WI38 (cell line): ENCODE results near the gene TNS4.

Source experiments
- H3K4me3 ChIP-seq: 2 replicates; pipeline ENCODE4 v1.5.1; 2011; ENCODE audit warnings: low read depth, mild to moderate bottlenecking, control low read depth, low read length
- CTCF ChIP-seq: IDR thresholded peaks from 2 replicates; pipeline ENCODE4 v1.5.1; 2012; ENCODE audit warnings: low read depth, mild to moderate bottlenecking, control low read depth, low read length

TNS4 gene

GRCh38 chr17:40460968-40461731 is 40.3 kb downstream of the TNS4 start:
- no peak for TF ChIP-seq CTCF
- H3K4me3 ChIP-seq = no peak overlapping the region

- no peak for TF ChIP-seq CTCF
- no peak overlapping the region for H3K4me3 ChIP-seq
These were observed 40.8 kb downstream of the TNS4 start for GRCh38 chr17:40460604-40460967.

- no peak for TF ChIP-seq CTCF
- no peak overlapping the region for H3K4me3 ChIP-seq
These were observed 41.5 kb downstream of the TNS4 start for GRCh38 chr17:40459636-40460603.

- no peak overlapping the region for H3K4me3 ChIP-seq
- no peak for TF ChIP-seq CTCF
These were observed 42.5 kb downstream of the TNS4 start for GRCh38 chr17:40458851-40459482.

GRCh38 chr17:40457964-40458791 is 43.2 kb downstream of the TNS4 start:
- no peak for TF ChIP-seq CTCF
- no peak overlapping the region for H3K4me3 ChIP-seq

GRCh38 chr17:40457369-40457768 is 44.1 kb downstream of the TNS4 start:
- TF ChIP-seq CTCF = no peak
- H3K4me3 ChIP-seq = no peak overlapping the region
